ENCODE measurements around the gene TSSC4.

The TSSC4 gene

GRCh38 chr11:2386591-2386990 is 14.0 kb upstream of the TSSC4 start:
- no peak for DNase-seq (ENCODE audit: low spot score)

GRCh38 chr11:2387266-2387987 is 13.1 kb upstream of the TSSC4 start:
- DNase-seq (ENCODE audit: low spot score), result peak; percentile 78

- DNase-seq (ENCODE audit: low spot score), result no peak
Observed at GRCh38 chr11:2388431-2389376, 11.8 kb upstream of the TSSC4 start.

- DNase-seq (ENCODE audit: low spot score), result no peak
Observed at GRCh38 chr11:2389377-2390026, 11.0 kb upstream of the TSSC4 start.

GRCh38 chr11:2390091-2390724 is 10.3 kb upstream of the TSSC4 start:
- no peak for DNase-seq (ENCODE audit: low spot score)

- peak; percentile 93 for DNase-seq (ENCODE audit: low spot score)
Observed at GRCh38 chr11:2390725-2391151, 9.8 kb upstream of the TSSC4 start.

GRCh38 chr11:2391181-2391975 is 9.2 kb upstream of the TSSC4 start:
- no peak for DNase-seq (ENCODE audit: low spot score)

GRCh38 chr11:2392241-2392959 is 8.2 kb upstream of the TSSC4 start:
- DNase-seq (ENCODE audit: low spot score), result no peak

GRCh38 chr11:2393111-2393868 is 7.3 kb upstream of the TSSC4 start:
- no peak for DNase-seq (ENCODE audit: low spot score)

- DNase-seq (ENCODE audit: low spot score), result no peak
Observed at GRCh38 chr11:2393941-2394817, 6.4 kb upstream of the TSSC4 start.

- DNase-seq (ENCODE audit: low spot score), result no peak
Observed at GRCh38 chr11:2394818-2395105, 5.8 kb upstream of the TSSC4 start.

- DNase-seq (ENCODE audit: low spot score), result no peak
Observed at GRCh38 chr11:2395211-2395730, 5.3 kb upstream of the TSSC4 start.

- DNase-seq (ENCODE audit: low spot score), result no peak
Observed at GRCh38 chr11:2395856-2396255, 4.7 kb upstream of the TSSC4 start.

GRCh38 chr11:2396471-2396870 is 4.1 kb upstream of the TSSC4 start:
- DNase-seq (ENCODE audit: low spot score), result no peak

GRCh38 chr11:2397005-2397404 is 3.5 kb upstream of the TSSC4 start:
- DNase-seq (ENCODE audit: low spot score), result no peak

- no peak for DNase-seq (ENCODE audit: low spot score)
Observed at GRCh38 chr11:2398664-2399355, 1.7 kb upstream of the TSSC4 start.

GRCh38 chr11:2399488-2400068 is 972 bp upstream of the TSSC4 start:
- no peak for DNase-seq (ENCODE audit: low spot score)
